KOPT-K1 (cell line): ENCODE measurements around the gene OVOL1.

ENCODE experiments used
- H3K27ac ChIP-seq: fragments of 200-600 bp; sonication (generic); 2 replicates; pipeline ENCODE4 v1.5.1; 2016; ENCODE audit warnings: antibody characterized with exemption, mild to moderate bottlenecking, low read depth, low read length; ENCODE audit not compliant: poor library complexity, severe bottlenecking
- H3K36me3 ChIP-seq: fragments of 200-600 bp; sonication (generic); 2 replicates; pipeline ENCODE4 v1.5.1; 2017; ENCODE audit warnings: antibody characterized with exemption, mild to moderate bottlenecking, low read length, moderate library complexity; ENCODE audit not compliant: insufficient read depth
- H3K9me3 ChIP-seq: fragments of 200-600 bp; sonication (generic); 2 replicates; pipeline ENCODE4 v1.5.1; 2017; ENCODE audit warnings: antibody characterized with exemption, low read length, mild to moderate bottlenecking; ENCODE audit not compliant: insufficient read depth, poor library complexity, severe bottlenecking

Gene OVOL1

GRCh38 chr11:65842144-65842543 is 55.3 kb downstream of the OVOL1 start:
- Histone ChIP-seq H3K27ac (no peak overlapping the region), H3K9me3 (no peaks in the 10 kb centered on the region), H3K36me3 (no peaks in the 10 kb centered on the region)

DNA sequence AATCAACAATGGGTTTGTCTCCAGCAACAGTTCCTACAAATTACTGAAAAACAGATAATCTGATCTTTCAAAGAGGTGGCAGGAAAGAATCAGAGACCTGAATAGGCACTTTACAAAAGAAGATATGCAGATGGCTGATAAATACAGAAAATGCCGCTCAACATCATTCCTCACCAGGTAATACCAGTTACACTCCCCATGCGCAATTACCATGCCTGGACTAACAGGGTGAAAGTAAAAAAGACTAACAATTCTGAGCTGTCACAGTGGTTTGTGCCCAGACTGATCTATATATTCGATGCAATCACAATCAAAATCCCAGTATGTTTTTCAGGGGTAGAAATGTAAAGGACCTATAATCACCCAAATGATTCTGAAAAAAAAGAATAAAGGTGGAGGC is 56.9 kb downstream of the OVOL1 start:
- Histone ChIP-seq H3K9me3 (no peaks in the 10 kb centered on the region), H3K27ac (no peak overlapping the region), H3K36me3 (no peaks in the 10 kb centered on the region)

GRCh38 chr11:65844231-65844872 is 57.5 kb downstream of the OVOL1 start:
- Histone ChIP-seq H3K9me3 (no peaks in the 10 kb centered on the region), H3K36me3 (no peaks in the 10 kb centered on the region), H3K27ac (no peak overlapping the region)
